GM23248 (cell line): ENCODE data around the gene CCDC24.

Experiments used
- EZH2 ChIP-seq: fragments of 200-600 bp; sonication (generic); IDR thresholded peaks from 2 replicates; pipeline ENCODE4 v1.6.1; 2018; ENCODE audit warnings: antibody characterized with exemption, mild to moderate bottlenecking; ENCODE audit not compliant: insufficient read depth, poor library complexity, severe bottlenecking
- EZH2phosphoT487 ChIP-seq: fragments of 200-600 bp; sonication (generic); IDR thresholded peaks from 2 replicates; pipeline ENCODE4 v1.6.1; 2018; ENCODE audit warnings: antibody characterized with exemption, moderate library complexity, mild to moderate bottlenecking, low read depth; ENCODE audit not compliant: insufficient read depth

DNA sequence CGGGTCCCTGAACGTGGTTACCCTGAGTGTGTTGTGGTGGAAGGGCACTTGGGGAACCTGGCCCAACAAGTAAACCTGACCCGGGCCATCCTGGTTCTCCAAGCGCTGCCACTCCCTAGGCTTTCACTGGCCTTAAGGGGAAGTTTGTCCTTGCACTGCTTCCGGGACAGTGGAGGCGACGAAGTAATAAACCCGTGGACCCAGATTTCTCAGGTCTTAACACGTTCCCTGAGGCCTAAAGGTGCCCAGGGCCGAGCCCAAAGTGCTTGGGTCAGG lies 261 bp upstream of the CCDC24 start:
- no peak for TF ChIP-seq EZH2phosphoT487
- TF ChIP-seq EZH2 = no peak
